GM12801 (cell line): ENCODE data around the gene CARD9.

Source experiments
- CTCF ChIP-seq: IDR thresholded peaks from one replicate; pipeline ENCODE4 v1.5.1; 2011; ENCODE audit warnings: control low read depth; ENCODE audit not compliant: insufficient read length; ENCODE audit errors: extremely low read depth

Gene CARD9

GRCh38 chr9:136370687-136371532 lies 2.6 kb downstream of the CARD9 start:
- TF ChIP-seq CTCF = no peak

- TF ChIP-seq CTCF = no peak
These were observed 3.4 kb downstream of the CARD9 start for GRCh38 chr9:136370037-136370436.

GRCh38 chr9:136368190-136368589 lies 5.3 kb downstream of the CARD9 start:
- TF ChIP-seq CTCF = no peak

- TF ChIP-seq CTCF = no peak
These were observed 5.9 kb downstream of the CARD9 start for GRCh38 chr9:136367296-136368145.

GRCh38 chr9:136366826-136367225 lies 6.6 kb downstream of the CARD9 start:
- TF ChIP-seq CTCF = no peak

- no peak for TF ChIP-seq CTCF
These were observed 7.7 kb downstream of the CARD9 start for GRCh38 chr9:136365775-136366222.
